Measurements from ENCODE around the gene TAT. TPM values are rescaled to one million over a fixed set of nuclear protein-coding genes. Genes with fewer than 3 reads are reported as not detected.

TAT gene
- total RNA-seq, result not detected in 2 replicates

DNA sequence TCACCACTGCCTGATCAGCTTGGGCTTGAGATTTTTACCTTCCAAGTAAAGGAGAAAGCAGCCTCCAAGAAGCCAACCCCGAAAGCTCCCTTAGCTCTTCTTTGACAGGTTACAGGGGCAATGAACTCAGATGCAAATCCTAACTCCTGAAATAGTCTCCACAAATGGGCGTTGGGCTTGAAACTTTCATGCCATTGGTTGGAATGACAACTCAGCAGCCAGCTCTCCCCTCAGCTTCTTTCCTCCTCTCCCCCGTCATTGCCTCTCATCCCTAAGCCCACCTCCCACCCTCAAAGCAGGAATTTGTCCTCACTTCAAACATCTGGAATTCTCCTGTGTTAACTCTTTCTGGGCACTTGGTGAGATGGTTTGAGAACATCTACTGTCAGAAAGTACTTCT is at the start of gene TAT:
TAT (minus strand) TSS at position 122 of the 400 bp plus-strand sequence. CDS start 677 bp downstream, outside the sequence.

DNA sequence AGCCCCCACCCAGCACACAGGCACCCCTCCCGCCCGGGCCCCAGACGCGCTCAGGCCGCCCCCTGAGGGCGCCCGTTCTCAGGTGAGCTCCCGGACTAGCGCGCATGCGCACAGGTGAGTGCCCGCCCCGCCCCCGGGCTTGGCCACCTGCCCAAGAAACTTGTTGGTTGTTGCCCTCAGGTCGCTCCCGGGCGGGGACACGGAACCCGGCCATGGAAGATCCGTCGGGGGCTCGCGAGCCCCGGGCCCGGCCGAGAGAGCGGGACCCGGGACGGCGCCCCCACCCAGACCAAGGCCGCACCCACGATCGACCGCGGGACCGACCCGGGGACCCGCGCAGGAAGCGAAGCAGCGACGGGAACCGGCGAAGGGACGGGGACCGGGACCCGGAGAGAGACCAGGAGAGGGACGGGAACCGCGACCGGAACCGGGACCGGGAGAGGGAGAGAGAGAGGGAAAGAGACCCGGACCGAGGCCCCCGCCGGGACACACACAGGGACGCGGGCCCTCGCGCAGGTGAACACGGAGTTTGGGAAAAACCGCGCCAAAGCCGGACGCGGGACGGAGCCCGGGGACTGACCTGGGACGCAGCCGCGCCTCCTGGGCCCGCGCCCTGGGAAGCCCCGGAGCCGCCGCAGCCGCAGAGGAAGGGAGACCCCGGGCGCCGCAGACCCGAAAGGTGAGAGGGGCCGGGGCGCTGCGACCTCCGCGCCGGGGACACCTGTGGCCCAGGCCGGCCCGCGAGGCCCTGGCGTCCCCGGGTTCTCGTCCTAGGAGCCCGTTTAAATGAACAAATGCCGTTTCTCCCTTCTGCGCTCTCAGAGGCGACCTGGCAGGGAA is 49.3 kb upstream of the TAT start, which contains the start of gene MARVELD3:
MARVELD3 (plus strand) TSS at position 167 of the 840 bp plus-strand sequence; CDS start at position 213, 46 bp downstream.

DNA sequence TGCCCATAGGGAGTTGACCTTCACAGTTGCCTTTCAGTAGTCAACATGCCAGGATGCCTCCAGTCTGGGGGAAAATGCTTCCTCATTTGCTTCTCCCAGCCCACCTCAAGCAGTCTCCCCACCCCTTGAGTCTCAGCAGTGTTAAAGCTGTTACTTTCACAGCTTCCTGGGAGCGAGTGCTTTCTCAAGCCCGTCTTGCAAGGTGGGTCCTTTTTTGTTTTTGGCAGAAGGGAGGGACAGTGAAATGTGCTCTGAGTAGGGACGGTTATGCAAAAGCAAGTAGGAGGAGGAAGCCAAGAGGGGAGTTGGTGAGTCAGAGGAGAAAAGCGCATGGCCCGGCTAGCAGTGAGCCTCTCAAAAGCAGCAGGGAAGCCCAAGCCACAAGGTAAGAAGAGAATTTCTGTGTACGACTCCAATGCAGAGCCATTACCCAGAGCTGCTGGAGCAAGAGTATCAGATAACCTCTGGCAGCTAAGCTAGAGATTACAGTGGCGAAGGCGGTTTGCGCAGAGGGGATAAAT is 50.7 kb downstream of the TAT start, which contains the start of gene CHST4:
CHST4 (plus strand) TSS at position 316 of the 521 bp plus-strand sequence. CDS start 10,252 bp downstream, outside the sequence.

Other genes with a start within 250 kb of the TAT start
- gene CALB2, start 218.4 kb downstream of the TAT start, total RNA-seq, result 1.3 TPM in 1 of 2 replicates, not detected in the other
- 0.14 TPM in 1 of 2 replicates, not detected in the other for gene TLE7, start 135.0 kb downstream of the TAT start, total RNA-seq
- 3.7 and 5.0 TPM in 2 replicates for gene ZNF23, start 114.8 kb downstream of the TAT start, total RNA-seq
- 0.42 and 0.49 TPM in 2 replicates for gene ZNF19, start 87.8 kb downstream of the TAT start, total RNA-seq
- gene CHST4, start 50.7 kb downstream of the TAT start, total RNA-seq, result not detected in 2 replicates
- 12.2 and 18.1 TPM in 2 replicates for gene MARVELD3, start 49.1 kb upstream of the TAT start, total RNA-seq
- 2.6 and 4.4 TPM in 2 replicates for gene PHLPP2, start 147.6 kb upstream of the TAT start, total RNA-seq
- 45.9 and 59.5 TPM in 2 replicates for gene AP1G1, start 231.7 kb upstream of the TAT start, total RNA-seq

All from airway epithelial cell (primary cell).